Nephron progenitor cell (in vitro differentiated cells): Measurements from ENCODE around the gene MATR3.

Experiments
- DNase-seq: peaks from one replicate; pipeline ENCODE4 v3.0.0; 2021
- H3K27ac Mint-ChIP-seq: 2 replicates; pipeline ENCODE4 v1.8.0; 2021; ENCODE audit warnings: mild to moderate bottlenecking, moderate library complexity, mixed read lengths
- H3K27me3 Mint-ChIP-seq: 2 replicates; pipeline ENCODE4 v1.8.0; 2021; ENCODE audit warnings: mild to moderate bottlenecking, low read depth, mixed read lengths; ENCODE audit not compliant: poor library complexity
- H3K36me3 Mint-ChIP-seq: 2 replicates; pipeline ENCODE4 v1.8.0; 2021; ENCODE audit warnings: low read depth, mixed read lengths
- H3K4me1 Mint-ChIP-seq: 2 replicates; pipeline ENCODE4 v1.8.0; 2021; ENCODE audit warnings: mixed read lengths
- H3K4me3 Mint-ChIP-seq: 2 replicates; pipeline ENCODE4 v1.8.0; 2021; ENCODE audit warnings: mild to moderate bottlenecking, moderate library complexity, mixed read lengths
- H3K9me3 Mint-ChIP-seq: 2 replicates; pipeline ENCODE4 v1.8.0; 2021; ENCODE audit warnings: mild to moderate bottlenecking, moderate library complexity, mixed read lengths
- TF ChIP-seq, protein P1 (sequence below): fragments of 200-600 bp; sonication (generic); IDR thresholded peaks from 2 replicates; pipeline ENCODE4 v1.5.0; 2021; ENCODE audit warnings: antibody characterized with exemption

Gene MATR3

GRCh38 chr5:139296198-139296597 lies 2.7 kb downstream of the MATR3 start:
- H3K27ac Mint-ChIP-seq = peak overlapping the region; percentile 83
- TF ChIP-seq, protein P1, sequence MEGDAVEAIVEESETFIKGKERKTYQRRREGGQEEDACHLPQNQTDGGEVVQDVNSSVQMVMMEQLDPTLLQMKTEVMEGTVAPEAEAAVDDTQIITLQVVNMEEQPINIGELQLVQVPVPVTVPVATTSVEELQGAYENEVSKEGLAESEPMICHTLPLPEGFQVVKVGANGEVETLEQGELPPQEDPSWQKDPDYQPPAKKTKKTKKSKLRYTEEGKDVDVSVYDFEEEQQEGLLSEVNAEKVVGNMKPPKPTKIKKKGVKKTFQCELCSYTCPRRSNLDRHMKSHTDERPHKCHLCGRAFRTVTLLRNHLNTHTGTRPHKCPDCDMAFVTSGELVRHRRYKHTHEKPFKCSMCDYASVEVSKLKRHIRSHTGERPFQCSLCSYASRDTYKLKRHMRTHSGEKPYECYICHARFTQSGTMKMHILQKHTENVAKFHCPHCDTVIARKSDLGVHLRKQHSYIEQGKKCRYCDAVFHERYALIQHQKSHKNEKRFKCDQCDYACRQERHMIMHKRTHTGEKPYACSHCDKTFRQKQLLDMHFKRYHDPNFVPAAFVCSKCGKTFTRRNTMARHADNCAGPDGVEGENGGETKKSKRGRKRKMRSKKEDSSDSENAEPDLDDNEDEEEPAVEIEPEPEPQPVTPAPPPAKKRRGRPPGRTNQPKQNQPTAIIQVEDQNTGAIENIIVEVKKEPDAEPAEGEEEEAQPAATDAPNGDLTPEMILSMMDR = no peak
- peaks cover 51% of the 10 kb centered on the region for H3K4me1 Mint-ChIP-seq
- H3K9me3 Mint-ChIP-seq = peaks cover under 1% of the 10 kb centered on the region
- H3K27me3 Mint-ChIP-seq = peaks cover 2% of the 10 kb centered on the region
- no peak for DNase-seq
- H3K4me3 Mint-ChIP-seq = peak overlapping the region; percentile 74
- peaks cover 54% of the 10 kb centered on the region for H3K36me3 Mint-ChIP-seq

DNA sequence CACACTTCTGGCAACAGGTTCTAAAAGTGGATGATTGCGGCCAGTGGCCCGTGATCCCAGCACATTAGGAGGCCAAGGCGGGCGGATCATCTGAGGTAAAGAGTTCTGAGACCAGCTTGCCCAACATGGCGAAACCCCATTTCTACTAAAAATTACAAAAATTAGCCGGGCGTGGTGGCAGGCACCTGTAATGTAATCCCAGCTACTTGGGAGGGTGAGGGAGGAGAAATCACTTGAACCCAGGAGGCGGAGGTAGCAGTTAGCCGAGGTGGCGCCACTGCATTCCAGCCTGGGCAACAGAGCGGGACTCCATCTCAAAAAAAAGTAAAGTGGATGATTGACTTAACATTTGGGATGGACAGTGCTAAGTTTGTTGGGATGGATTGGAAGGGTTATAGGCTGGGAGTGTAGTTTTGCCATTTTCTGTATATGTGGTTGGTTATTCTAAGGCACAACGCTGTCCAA lies 3.4 kb downstream of the MATR3 start:
- H3K27me3 Mint-ChIP-seq = peaks cover 2% of the 10 kb centered on the region
- H3K36me3 Mint-ChIP-seq = peaks cover 54% of the 10 kb centered on the region
- H3K4me1 Mint-ChIP-seq = peaks cover 58% of the 10 kb centered on the region
- no peaks in the 10 kb centered on the region for H3K9me3 Mint-ChIP-seq
- no peak for DNase-seq
- peak overlapping the region; percentile 83 for H3K27ac Mint-ChIP-seq
- TF ChIP-seq, protein P1 = no peak
- peak overlapping the region; percentile 74 for H3K4me3 Mint-ChIP-seq

GRCh38 chr5:139297439-139298133 lies 4.0 kb downstream of the MATR3 start:
- peaks cover 52% of the 10 kb centered on the region for H3K36me3 Mint-ChIP-seq
- peaks cover 60% of the 10 kb centered on the region for H3K4me1 Mint-ChIP-seq
- peak overlapping the region; percentile 74 for H3K4me3 Mint-ChIP-seq
- H3K27me3 Mint-ChIP-seq = peaks cover 2% of the 10 kb centered on the region
- TF ChIP-seq, protein P1 = no peak
- peak overlapping the region; percentile 21 for H3K27ac Mint-ChIP-seq
- no peaks in the 10 kb centered on the region for H3K9me3 Mint-ChIP-seq
- DNase-seq = no peak

- TF ChIP-seq, protein P1 = no peak
- Mint-ChIP-seq H3K36me3 (peaks cover 55% of the 10 kb centered on the region), H3K27me3 (peaks cover 2% of the 10 kb centered on the region), H3K9me3 (no peaks in the 10 kb centered on the region), H3K4me3 (no peak overlapping the region), H3K4me1 (peaks cover 67% of the 10 kb centered on the region), H3K27ac (peak overlapping the region; percentile 31)
- no peak for DNase-seq
These were observed 4.7 kb downstream of the MATR3 start for GRCh38 chr5:139298242-139298641.

DNA sequence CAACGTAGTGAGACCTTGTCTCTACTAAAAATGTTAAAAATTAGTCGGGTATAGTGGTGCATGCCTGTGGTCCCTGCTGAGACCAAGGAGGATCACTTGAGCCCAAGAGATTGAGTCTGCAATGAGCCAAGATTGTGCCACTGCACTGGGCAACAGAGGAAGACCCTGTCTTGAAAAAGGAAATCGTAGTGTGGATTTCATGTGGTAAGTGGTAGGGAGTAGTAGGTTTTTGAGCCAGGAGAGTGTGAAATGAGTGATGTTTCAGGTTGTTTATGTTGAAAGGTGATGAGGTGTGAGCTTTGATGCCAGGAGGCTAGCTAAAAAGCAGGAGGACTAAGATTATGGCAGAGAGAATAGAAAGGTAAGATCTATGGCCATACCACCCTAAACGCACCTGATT lies 5.9 kb downstream of the MATR3 start:
- H3K4me3 Mint-ChIP-seq = no peak overlapping the region
- peak overlapping the region; percentile 93 for H3K27ac Mint-ChIP-seq
- TF ChIP-seq, protein P1 = no peak
- peaks cover 54% of the 10 kb centered on the region for H3K36me3 Mint-ChIP-seq
- H3K4me1 Mint-ChIP-seq = peaks cover 67% of the 10 kb centered on the region
- DNase-seq = no peak
- no peaks in the 10 kb centered on the region for H3K9me3 Mint-ChIP-seq
- H3K27me3 Mint-ChIP-seq = peaks cover 2% of the 10 kb centered on the region
